Measurements from ENCODE around the gene DNAJC17. TPM values are rescaled to one million over a fixed set of nuclear protein-coding genes. Genes with fewer than 3 reads are reported as not detected.

The DNAJC17 gene
- total and polyA plus RNA-seq, 2 donors (not counting 1 experiment from before 2014, with no cell fraction given): 30.5 to 46.1 TPM

DNA sequence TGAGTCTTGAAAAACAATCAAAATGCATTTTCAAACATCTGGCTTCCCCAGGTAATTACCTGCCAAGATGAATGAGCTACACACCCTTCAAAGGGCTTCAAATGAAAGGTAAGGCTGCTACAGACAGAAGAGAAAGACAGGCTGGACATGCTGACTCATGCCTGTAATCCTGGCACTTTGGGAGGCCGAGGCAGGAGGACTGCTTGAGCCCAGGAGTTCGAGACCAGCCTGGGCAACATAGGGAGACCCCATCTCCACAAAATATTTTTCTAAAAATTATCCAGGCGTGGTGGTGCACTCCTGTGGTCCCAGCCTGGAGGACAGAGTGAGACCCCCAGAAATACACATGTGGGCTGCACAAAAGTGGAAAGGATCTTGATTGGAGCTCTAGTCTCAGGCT is 14.9 kb downstream of the DNAJC17 start:
- no peak overlapping the region for H3K9ac ChIP-seq (ENCODE audit: low read length)
- ATAC-seq (ENCODE audit: low read depth): no peak
- Mint-ChIP-seq H3K27ac (no peak overlapping the region), H3K9me3 (ENCODE audit: insufficient read depth) (no peaks in the 10 kb centered on the region), H3K4me3 (no peak overlapping the region), H3K4me1 (peaks cover 15% of the 10 kb centered on the region), H3K27me3 (no peaks in the 10 kb centered on the region)
- DNase-seq: no peak
- no peaks in the 10 kb centered on the region for H3K27me3 ChIP-seq (replicated peaks in 1 of 4; ENCODE audit: control extremely low read depth in 1 of 4, control insufficient read depth in 3 of 4, insufficient read depth in 4 of 4, low read length in 3 of 4)
- ChIA-PET POLR2A (interaction anchor here (0.6 kb wide), 1 partner anchor 15 kb away, joined by 3 read pairs; no protein-coding TSS in a partner anchor), CTCF (interaction anchor here (0.7 to 0.8 kb wide), 3 partner anchors 10 to 114 kb away, joined by 3 read pairs; partner anchors contain the start of gene RAD51)
- H3K79me2 ChIP-seq (ENCODE audit: control insufficient read depth, insufficient read depth, low read length): peaks cover 77% of the 10 kb centered on the region
- intact Hi-C loops (cut with micrococcal nuclease): no loop called here
- H2AFZ ChIP-seq (ENCODE audit: insufficient read depth, low read depth, low read length, poor library complexity, severe bottlenecking): no peak overlapping the region
- H4K20me1 ChIP-seq (ENCODE audit: control insufficient read depth, insufficient read depth, low read length, poor library complexity, severe bottlenecking): peaks cover 32% of the 10 kb centered on the region
- no peak overlapping the region for H3K4me3 ChIP-seq (ENCODE audit: control extremely low read depth in 1 of 5, extremely low read depth in 1 of 5, insufficient read depth in 1 of 5, low read depth in 2 of 5, low read length in 4 of 5)
- no peaks in the 10 kb centered on the region for H3K9me3 ChIP-seq (ENCODE audit: control extremely low read depth in 1 of 3, control insufficient read depth in 2 of 3, insufficient read depth in 1 of 3, low read length in 2 of 3)
- no peak overlapping the region for H3K27ac ChIP-seq (ENCODE audit: low read length in 2 of 2)
- peaks cover 4 to 6% of the 10 kb centered on the region in 2 donors for H3K4me1 ChIP-seq (ENCODE audit: control insufficient read depth in 2 of 2, insufficient read depth in 2 of 2, low read length in 2 of 2)
- 60% methylated on average over 1 of the region's 3 CpGs for WGBS (ENCODE audit: insufficient coverage)
- no peak overlapping the region for H3K4me2 ChIP-seq (replicated peaks; ENCODE audit: low read depth, low read length, poor library complexity, severe bottlenecking)
- H3K36me3 ChIP-seq (replicated peaks in 1 of 2; ENCODE audit: control extremely low read depth in 1 of 2, control insufficient read depth in 1 of 2, extremely low read depth in 1 of 2, insufficient read depth in 2 of 2, low read length in 1 of 2): peaks cover 2 to 15% of the 10 kb centered on the region in 2 experiments
- TF ChIP-seq, protein P1, sequence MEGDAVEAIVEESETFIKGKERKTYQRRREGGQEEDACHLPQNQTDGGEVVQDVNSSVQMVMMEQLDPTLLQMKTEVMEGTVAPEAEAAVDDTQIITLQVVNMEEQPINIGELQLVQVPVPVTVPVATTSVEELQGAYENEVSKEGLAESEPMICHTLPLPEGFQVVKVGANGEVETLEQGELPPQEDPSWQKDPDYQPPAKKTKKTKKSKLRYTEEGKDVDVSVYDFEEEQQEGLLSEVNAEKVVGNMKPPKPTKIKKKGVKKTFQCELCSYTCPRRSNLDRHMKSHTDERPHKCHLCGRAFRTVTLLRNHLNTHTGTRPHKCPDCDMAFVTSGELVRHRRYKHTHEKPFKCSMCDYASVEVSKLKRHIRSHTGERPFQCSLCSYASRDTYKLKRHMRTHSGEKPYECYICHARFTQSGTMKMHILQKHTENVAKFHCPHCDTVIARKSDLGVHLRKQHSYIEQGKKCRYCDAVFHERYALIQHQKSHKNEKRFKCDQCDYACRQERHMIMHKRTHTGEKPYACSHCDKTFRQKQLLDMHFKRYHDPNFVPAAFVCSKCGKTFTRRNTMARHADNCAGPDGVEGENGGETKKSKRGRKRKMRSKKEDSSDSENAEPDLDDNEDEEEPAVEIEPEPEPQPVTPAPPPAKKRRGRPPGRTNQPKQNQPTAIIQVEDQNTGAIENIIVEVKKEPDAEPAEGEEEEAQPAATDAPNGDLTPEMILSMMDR (IDR thresholded peaks at IDR 0.05): no peak
- no peak for TF ChIP-seq EZH2 (IDR thresholded peaks at IDR 0.05; ENCODE audit: borderline replicate concordance, insufficient read depth, low read depth, low read length, poor library complexity, severe bottlenecking)

DNA sequence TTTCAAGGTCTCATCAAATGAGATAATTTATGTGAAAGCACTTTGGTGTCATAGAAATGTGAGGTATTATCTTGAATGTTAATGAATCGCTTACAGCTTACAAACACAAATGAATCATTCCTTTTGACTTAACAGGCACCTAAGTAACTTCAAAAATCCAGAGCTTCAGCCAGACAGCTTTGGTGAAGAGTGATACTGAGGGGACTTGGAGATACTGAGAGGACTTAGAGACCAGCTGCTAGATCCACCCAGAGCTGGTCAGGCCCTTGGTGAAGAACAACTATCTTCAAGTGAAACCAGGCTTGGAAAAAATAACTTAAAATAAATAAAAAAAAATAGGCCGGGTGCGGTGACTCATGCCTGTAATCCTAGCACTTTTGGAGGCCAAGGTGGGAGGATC is 16.6 kb downstream of the DNAJC17 start:
- Mint-ChIP-seq H3K27me3 (no peaks in the 10 kb centered on the region), H3K4me3 (no peak overlapping the region), H3K4me1 (peaks cover 16% of the 10 kb centered on the region), H3K9me3 (ENCODE audit: insufficient read depth) (no peaks in the 10 kb centered on the region), H3K27ac (no peak overlapping the region)
- intact Hi-C loops (cut with micrococcal nuclease): no loop called here
- ChIA-PET POLR2A (no interaction called here), CTCF (interaction anchor here (1.4 to 1.7 kb wide), 2 partner anchors 8 to 16 kb away, joined by 3 to 5 read pairs; partner anchors contain the start of gene ZFYVE19)
- no peak overlapping the region for H3K4me3 ChIP-seq (ENCODE audit: control extremely low read depth in 1 of 5, extremely low read depth in 1 of 5, insufficient read depth in 1 of 5, low read depth in 2 of 5, low read length in 4 of 5)
- no peak overlapping the region for H3K4me2 ChIP-seq (replicated peaks; ENCODE audit: low read depth, low read length, poor library complexity, severe bottlenecking)
- no peak overlapping the region for H3K9ac ChIP-seq (ENCODE audit: low read length)
- peaks cover 2 to 15% of the 10 kb centered on the region in 2 experiments for H3K36me3 ChIP-seq (replicated peaks in 1 of 2; ENCODE audit: control extremely low read depth in 1 of 2, control insufficient read depth in 1 of 2, extremely low read depth in 1 of 2, insufficient read depth in 2 of 2, low read length in 1 of 2)
- no peak for DNase-seq
- H2AFZ ChIP-seq (ENCODE audit: insufficient read depth, low read depth, low read length, poor library complexity, severe bottlenecking): no peak overlapping the region
- H4K20me1 ChIP-seq (ENCODE audit: control insufficient read depth, insufficient read depth, low read length, poor library complexity, severe bottlenecking): peaks cover 30% of the 10 kb centered on the region
- H3K4me1 ChIP-seq (ENCODE audit: control insufficient read depth in 2 of 2, insufficient read depth in 2 of 2, low read length in 2 of 2): peaks cover 8 to 11% of the 10 kb centered on the region in 2 donors
- TF ChIP-seq, protein P1 (IDR thresholded peaks at IDR 0.05): no peak
- TF ChIP-seq EZH2 (IDR thresholded peaks at IDR 0.05; ENCODE audit: borderline replicate concordance, insufficient read depth, low read depth, low read length, poor library complexity, severe bottlenecking): no peak
- WGBS (ENCODE audit: insufficient coverage): no CpG with 5 or more reads among the region's 3 CpGs
- no peak overlapping the region for H3K27ac ChIP-seq (ENCODE audit: low read length in 2 of 2)
- no peaks in the 10 kb centered on the region for H3K9me3 ChIP-seq (ENCODE audit: control extremely low read depth in 1 of 3, control insufficient read depth in 2 of 3, insufficient read depth in 1 of 3, low read length in 2 of 3)
- H3K27me3 ChIP-seq (replicated peaks in 1 of 4; ENCODE audit: control extremely low read depth in 1 of 4, control insufficient read depth in 3 of 4, insufficient read depth in 4 of 4, low read length in 3 of 4): no peaks in the 10 kb centered on the region
- no peak for ATAC-seq (ENCODE audit: low read depth)
- H3K79me2 ChIP-seq (ENCODE audit: control insufficient read depth, insufficient read depth, low read length): peaks cover 68% of the 10 kb centered on the region
